ENCODE data around the gene C1R.
A peak's percentile ranks its signal among the peaks of the same experiment; 100 is the strongest.
"Not testable (repeated sequence)": the region's sequence is repeated elsewhere in the genome, so short reads cannot be mapped to it uniquely, and the experiment has no call there.

Gene C1R

DNA sequence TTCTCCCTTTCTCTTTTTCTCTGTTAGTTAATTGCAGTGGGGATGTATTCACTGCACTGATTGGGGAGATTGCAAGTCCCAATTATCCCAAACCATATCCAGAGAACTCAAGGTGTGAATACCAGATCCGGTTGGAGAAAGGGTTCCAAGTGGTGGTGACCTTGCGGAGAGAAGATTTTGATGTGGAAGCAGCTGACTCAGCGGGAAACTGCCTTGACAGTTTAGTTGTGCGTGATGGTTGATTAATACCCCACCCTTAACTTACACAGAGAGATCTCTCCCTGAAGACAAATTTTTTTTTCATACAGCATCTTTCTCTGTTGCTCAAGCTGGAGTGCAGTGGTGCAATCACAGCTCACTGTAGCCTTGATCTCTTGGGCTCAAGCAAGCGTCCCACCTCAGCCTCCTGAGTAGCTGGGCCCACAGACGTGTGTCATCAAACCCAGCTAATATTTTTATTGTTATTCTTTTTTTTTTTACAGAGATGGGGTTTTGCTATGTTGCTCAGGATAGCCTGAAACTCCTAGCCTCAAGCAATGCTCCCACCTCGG, 27.1 kb downstream of the C1R start:
- no peak for DNase-seq

DNA sequence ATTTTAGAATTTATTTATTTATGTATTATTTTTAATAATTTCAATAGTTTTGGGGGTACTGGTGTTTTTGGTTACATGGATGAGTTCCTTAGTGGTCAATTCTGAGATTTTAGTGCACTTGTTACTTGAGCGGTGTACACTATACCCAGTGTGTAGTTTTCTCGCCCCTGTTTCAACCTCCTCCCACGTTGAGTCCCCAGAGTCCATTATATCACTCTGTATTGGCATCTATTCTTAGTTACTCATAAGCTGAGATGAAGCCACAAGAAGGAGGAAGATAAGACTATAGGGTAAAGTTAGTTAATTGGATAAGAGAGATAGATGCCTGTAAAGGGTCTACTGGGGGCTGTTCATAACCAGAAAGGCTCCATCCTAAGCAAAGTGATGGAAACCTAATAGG, 27.7 kb downstream of the C1R start:
- no peak for DNase-seq

- no peak for DNase-seq
These were observed 30.6 kb downstream of the C1R start for GRCh38 chr12:7061596-7061995.

DNA sequence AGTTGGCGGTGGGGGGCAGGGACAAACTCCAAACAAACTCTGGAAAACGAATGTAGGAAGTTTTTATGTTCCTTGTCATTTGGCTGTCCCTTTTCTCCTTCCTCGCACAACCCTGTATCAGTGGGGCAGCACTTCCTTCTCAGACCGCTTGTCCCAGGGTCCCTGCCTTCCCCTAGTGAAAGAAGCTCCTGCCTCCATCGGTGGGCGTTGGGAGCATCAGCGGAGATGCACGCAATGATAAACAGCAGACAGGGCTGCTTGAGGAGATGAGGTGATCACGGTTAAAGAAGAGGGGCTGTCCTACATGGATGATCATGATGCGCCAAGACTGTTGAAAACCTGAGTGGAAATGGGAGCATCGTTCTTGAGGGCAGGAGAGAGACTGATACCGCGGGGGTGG, 31.1 kb downstream of the C1R start:
- DNase-seq: no peak

DNA sequence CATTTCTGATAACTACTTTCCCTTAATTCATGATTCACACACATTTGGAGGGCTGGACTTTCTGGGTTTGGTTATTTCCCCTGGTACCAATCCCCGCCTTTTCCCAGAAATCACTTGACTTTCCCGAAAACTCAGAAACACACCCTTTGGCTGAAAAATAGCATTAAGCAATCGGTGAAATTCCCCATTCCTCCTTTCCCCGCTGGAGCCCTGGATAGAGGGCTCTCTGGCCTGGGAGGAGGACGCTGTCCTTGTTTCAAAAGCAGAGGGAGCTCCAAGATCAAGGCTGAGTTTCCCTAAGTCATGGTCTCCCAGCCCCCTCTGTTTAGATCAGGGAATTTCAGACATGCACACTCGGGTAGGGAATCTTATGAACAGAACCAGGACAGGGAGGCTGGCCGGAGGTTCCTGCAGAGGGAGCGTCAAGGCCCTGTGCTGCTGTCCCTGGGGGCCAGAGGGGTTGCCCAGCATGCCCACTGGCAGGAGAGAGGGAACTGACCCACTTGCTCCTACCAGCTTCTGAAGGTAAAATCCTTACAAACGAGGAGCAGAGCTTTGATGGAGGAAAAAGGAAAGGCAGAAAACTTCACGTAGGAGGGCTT, 31.8 kb downstream of the C1R start, which contains the start of gene C1S:
TSS of gene C1S (plus strand) at position 366 of the 602 bp plus-strand sequence. CDS start 1,195 bp downstream, outside the sequence.
- DNase-seq: peak; percentile 61

- DNase-seq: no peak
These were observed 32.5 kb downstream of the C1R start for GRCh38 chr12:7059780-7060179.

- DNase-seq: no peak
These were observed 33.3 kb downstream of the C1R start for GRCh38 chr12:7058850-7059395.

DNA sequence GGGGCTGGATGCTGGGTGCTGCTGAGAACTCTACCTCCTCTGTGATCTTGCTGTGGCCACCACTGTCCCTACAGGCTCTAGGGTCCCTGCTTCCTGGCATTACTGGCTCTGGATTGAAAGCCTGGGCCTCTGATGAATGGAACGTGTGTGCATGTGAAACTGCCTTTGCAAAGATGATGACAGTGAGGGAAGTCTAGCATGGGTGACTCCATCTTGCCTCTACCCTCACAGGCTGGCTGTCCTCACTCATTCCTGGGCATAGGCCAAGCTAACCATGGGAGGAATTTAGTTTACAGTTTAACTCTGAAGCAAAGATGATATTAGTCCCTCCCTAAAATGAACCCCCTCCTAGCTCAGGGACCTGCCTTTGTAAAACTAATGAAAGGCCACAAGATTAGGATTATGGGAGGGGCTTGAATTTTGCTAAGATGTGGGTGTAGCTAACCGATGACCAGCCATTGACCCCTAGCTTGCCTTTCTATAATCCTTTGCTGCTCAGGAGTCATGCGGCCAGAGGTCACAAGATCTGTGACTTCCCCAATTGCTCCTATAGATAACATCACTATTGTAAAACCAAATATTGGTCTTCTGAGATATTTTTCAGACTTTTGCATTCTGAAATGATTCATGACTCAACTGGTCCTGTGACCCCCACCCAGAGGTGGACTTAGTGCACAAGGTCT, 33.9 kb downstream of the C1R start:
- DNase-seq: no peak

DNA sequence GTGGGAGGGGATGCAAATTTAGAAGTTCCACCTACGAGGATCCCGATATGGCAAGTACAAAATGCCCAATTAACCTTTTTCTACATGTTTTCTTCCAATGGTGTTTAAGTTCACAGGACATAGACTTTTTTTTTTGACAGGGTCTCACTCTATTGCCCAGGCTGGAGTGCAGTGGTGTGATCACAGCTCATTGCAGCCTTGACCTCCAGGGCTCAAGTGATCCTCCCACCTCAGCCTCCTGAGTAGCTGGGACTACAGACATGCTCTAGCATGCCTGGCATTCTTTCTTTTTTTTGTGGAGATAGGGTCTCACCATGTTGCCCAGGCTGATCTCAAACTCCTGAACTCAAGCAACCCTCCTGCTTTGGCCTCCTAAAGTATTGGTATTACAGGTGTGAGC, 36.5 kb downstream of the C1R start:
- not testable (repeated sequence) for DNase-seq

DNA sequence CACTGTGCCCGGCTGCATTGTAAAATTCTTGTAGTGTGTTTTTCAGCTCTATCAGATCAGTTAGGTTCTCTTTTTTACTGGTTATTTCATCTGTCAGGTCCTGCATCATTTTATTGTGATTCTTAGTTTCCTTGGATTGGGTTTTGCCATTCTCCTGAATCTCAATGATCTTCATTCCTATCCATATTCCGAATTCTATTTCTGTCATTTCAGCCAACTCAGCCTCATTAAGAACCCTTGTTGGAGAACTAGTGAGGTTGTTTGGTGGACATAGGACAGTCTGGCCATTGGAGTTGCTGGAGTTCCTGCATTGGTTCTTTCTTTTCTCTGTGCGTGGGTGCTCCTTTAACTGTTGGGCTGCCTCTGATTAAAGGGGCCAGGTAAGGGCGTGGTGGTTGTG, 37.3 kb downstream of the C1R start:
- no peak for DNase-seq

GRCh38 chr12:7049973-7050372, 42.3 kb downstream of the C1R start:
- DNase-seq: not testable (repeated sequence)

DNA sequence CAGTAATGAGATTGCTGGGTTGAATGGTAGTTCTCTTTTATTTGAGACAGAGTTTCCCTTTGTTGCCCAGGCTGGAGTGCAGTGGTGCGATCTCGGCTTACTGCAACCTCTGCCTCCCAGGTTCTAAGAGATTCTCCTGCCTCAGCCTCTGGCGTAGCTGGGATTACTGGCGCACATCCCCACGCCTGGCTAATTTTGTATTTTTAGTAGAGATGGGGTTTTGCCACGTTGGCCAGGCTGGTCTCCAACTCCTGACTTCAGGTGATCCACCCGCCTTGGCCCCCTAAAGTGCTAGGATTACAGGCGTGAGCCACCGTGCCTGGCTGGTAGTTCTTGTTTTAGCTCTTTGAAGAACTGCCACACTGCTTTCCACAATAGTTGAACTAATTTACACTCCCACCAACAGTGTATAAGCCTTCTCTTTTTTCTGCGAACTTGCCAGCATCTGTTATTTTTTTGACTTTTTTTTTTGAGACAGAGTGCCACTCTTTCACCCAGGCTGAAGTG, 42.7 kb downstream of the C1R start:
- DNase-seq: not testable (repeated sequence)

GRCh38 chr12:7047306-7047705, 44.9 kb downstream of the C1R start:
- DNase-seq: no peak

- no peak for DNase-seq
These were observed 45.7 kb downstream of the C1R start for GRCh38 chr12:7046383-7047105.

DNA sequence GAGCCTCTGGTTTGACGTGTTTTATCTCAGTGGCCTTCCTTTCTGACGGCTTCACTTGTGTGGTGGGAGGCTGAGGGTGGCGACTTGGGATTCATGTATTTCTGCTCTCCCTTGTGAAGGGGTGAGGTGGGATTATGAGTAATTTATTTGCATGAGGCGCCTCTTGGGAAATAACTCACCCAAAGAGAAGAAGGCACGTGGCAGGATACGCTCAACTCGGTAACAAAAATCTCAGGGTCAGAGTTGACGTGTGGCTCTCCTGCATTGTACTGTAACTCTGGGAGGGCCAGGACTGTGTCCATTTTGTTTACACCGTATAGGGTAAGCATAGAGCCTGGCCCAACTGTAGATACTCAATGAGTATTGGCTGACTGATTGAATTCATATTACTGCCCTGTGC, 46.3 kb downstream of the C1R start:
- no peak for DNase-seq

GRCh38 chr12:7042842-7043241, 49.4 kb downstream of the C1R start:
- peak; percentile 66 for DNase-seq

DNA sequence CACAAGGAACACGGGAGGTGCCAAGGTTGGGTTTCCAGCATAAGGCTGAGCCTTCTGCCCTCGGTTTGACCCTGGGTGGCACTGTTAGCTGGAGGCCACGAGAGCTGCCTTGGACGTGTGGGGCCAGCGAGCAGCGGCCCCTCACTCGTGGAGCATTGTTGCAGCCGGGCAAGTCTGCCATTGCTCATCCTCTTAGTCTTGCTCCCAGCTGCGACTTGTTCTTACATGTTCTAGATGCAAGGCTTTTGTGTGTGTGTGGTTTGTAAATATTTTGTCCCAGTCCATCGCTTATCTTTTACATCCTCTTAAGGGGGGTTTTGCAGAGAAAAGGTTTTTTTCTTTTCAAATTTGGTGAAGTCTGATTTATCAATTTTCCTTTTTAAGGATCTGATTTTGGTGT, 52.8 kb downstream of the C1R start:
- DNase-seq: no peak

GRCh38 chr12:7038591-7038990, 53.7 kb downstream of the C1R start:
- DNase-seq: no peak

DNA sequence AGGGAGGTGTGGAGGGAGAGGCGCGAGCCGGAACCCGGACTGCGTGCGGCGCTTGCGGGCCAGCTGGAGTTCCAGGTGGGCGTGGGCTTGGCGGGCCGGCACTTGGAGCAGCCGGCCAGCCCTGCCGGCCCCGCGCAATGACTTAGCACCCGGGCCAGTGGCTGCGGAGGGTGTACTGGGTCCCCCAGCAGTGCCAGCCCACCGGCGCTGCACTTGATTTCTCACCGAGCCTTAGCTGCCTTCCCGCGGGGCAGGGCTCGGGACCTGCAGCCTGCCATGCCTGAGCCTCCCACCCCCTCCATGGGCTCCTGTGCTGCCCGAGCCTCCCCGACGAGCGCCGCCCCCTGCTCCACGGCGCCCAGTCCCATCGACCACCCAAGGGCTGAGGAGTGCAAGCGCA, 54.8 kb downstream of the C1R start:
- not testable (repeated sequence) for DNase-seq

GRCh38 chr12:7035463-7035862, 56.8 kb downstream of the C1R start:
- DNase-seq: no peak

GRCh38 chr12:7034464-7034863, 57.8 kb downstream of the C1R start:
- DNase-seq: no peak

GRCh38 chr12:7032990-7033389, 59.3 kb downstream of the C1R start:
- DNase-seq: no peak

DNA sequence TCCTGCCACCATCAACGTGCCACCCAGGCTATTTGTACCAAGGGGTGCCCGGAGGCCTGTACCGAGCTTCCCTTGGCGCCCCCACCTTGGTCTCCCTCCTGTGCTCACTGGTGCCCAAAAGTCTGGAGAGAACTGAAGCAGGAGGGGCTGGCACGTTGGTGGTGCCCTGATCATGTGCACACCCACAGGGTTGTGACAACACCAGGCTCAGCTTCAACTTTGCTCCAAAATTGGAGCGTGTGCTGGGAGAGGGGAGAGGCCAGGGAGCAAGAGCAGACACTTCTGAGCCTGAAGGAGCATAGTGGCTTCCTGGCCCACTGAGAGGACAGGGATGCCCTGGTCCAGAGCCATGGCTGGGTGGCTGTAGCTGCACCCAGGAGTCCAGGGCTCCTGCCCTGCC, 60.9 kb downstream of the C1R start:
- DNase-seq: no peak

Measured in NCI-H82 (cell line).